ENCODE results near the gene TSHZ2.

The TSHZ2 gene

DNA sequence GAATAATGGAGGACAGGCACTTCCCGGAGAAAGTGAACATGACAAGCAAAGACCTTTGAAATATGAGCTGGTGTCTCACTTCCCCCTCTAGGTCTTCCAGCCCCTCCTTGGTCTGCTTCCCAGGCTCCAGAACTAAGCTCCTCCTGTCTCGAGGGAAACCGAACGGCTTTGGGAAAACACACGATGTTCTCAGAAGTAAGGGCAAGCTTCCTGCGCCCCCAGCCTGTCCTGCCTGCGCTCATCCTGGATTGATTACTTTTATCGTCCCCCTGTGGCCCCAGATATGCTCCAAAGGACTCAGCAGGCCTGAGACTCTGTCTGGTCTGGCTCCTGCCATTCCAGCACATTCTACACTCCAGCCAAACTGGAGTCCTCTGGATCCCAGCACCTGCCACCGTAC, 538.1 kb downstream of the TSHZ2 start:
- Histone ChIP-seq H3K4me3 (ENCODE audit: low read depth, low read length) (no peak overlapping the region), H3K27me3 (replicated peaks) (no peaks in the 10 kb centered on the region), H3K27ac (no peak overlapping the region), H3K36me3 (replicated peaks) (no peaks in the 10 kb centered on the region)
- in situ Hi-C loops (cut with HindIII; ENCODE audit: low pct_ligation_motif_present, low sequenced_read_pairs): no loop called here
- no peak for DNase-seq
- TF ChIP-seq, protein P1, sequence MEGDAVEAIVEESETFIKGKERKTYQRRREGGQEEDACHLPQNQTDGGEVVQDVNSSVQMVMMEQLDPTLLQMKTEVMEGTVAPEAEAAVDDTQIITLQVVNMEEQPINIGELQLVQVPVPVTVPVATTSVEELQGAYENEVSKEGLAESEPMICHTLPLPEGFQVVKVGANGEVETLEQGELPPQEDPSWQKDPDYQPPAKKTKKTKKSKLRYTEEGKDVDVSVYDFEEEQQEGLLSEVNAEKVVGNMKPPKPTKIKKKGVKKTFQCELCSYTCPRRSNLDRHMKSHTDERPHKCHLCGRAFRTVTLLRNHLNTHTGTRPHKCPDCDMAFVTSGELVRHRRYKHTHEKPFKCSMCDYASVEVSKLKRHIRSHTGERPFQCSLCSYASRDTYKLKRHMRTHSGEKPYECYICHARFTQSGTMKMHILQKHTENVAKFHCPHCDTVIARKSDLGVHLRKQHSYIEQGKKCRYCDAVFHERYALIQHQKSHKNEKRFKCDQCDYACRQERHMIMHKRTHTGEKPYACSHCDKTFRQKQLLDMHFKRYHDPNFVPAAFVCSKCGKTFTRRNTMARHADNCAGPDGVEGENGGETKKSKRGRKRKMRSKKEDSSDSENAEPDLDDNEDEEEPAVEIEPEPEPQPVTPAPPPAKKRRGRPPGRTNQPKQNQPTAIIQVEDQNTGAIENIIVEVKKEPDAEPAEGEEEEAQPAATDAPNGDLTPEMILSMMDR (IDR thresholded peaks at IDR 0.05; ENCODE audit: low read depth, low read length, missing control alignments): no peak

DNA sequence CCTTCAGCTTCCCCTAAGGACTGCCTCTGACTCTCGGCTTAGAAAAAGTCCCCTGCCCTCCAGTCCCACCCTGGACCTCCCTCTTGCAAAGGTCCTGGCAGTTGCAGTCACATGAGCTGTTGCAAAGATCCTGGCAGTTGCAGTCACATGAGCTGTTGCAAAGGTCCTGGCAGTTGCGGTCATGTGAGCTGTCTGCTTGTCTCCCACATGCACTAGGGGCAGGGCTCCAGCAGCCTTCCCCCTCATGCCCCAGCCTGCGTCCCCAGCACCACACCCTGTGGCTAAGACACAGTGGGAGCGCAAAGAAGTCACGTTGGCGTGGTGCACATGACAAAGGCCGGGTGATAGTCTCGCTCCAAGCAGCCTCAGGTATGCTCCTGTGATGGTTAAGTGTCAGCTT, 538.5 kb downstream of the TSHZ2 start:
- no peak for DNase-seq
- Histone ChIP-seq H3K36me3 (replicated peaks) (no peaks in the 10 kb centered on the region), H3K27ac (no peak overlapping the region), H3K27me3 (replicated peaks) (no peaks in the 10 kb centered on the region), H3K4me3 (ENCODE audit: low read depth, low read length) (no peak overlapping the region)
- TF ChIP-seq, protein P1 (IDR thresholded peaks at IDR 0.05; ENCODE audit: low read depth, low read length, missing control alignments): no peak
- in situ Hi-C loops (cut with HindIII; ENCODE audit: low pct_ligation_motif_present, low sequenced_read_pairs): no loop called here

DNA sequence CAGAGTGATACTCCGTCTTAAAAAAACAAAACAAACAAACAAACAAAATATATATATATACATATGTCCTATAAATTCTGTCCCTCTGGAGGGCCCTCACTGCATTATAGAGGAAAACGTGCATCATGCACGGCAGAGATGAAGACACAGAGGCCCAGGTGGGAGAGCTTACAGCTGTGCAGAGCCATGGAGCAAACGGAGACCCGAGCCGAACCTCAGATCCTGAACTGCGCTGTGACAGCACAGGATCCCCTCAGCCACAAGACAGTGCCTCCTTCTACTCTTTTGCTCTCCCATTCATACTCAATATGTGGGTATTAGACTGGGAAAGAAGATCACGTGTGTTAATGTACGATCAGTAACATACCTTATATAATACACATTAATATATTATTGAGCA, 539.9 kb downstream of the TSHZ2 start:
- Histone ChIP-seq H3K36me3 (replicated peaks) (no peaks in the 10 kb centered on the region), H3K4me3 (ENCODE audit: low read depth, low read length) (no peak overlapping the region), H3K27me3 (replicated peaks) (no peaks in the 10 kb centered on the region), H3K27ac (no peak overlapping the region)
- no peak for DNase-seq
- in situ Hi-C loops (cut with HindIII; ENCODE audit: low pct_ligation_motif_present, low sequenced_read_pairs): no loop called here
- TF ChIP-seq, protein P1 (IDR thresholded peaks at IDR 0.05; ENCODE audit: low read depth, low read length, missing control alignments): no peak

DNA sequence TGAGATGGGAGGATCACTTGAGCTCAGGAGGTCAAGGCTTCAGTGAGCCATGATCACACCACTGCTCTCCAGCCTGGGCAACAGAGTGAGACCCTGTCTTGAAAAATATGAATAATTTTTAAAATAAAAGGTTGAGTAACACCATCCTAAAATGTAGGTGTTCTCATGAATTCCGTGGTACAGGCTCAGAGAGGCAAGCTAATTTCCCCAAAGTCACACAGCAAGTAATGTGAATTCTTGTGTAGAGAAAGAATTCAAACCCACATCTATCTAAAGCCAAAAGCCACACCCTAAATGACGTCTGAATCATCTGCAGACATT, 541.0 kb downstream of the TSHZ2 start:
- H3K4me3 ChIP-seq (ENCODE audit: low read depth, low read length): no peak overlapping the region
- TF ChIP-seq, protein P1 (IDR thresholded peaks at IDR 0.05; ENCODE audit: low read depth, low read length, missing control alignments): no peak
- H3K27ac ChIP-seq: no peak overlapping the region
- in situ Hi-C loops (cut with HindIII; ENCODE audit: low pct_ligation_motif_present, low sequenced_read_pairs): no loop called here
- no peaks in the 10 kb centered on the region for H3K36me3 ChIP-seq (replicated peaks)
- no peak for DNase-seq
- no peaks in the 10 kb centered on the region for H3K27me3 ChIP-seq (replicated peaks)

DNA sequence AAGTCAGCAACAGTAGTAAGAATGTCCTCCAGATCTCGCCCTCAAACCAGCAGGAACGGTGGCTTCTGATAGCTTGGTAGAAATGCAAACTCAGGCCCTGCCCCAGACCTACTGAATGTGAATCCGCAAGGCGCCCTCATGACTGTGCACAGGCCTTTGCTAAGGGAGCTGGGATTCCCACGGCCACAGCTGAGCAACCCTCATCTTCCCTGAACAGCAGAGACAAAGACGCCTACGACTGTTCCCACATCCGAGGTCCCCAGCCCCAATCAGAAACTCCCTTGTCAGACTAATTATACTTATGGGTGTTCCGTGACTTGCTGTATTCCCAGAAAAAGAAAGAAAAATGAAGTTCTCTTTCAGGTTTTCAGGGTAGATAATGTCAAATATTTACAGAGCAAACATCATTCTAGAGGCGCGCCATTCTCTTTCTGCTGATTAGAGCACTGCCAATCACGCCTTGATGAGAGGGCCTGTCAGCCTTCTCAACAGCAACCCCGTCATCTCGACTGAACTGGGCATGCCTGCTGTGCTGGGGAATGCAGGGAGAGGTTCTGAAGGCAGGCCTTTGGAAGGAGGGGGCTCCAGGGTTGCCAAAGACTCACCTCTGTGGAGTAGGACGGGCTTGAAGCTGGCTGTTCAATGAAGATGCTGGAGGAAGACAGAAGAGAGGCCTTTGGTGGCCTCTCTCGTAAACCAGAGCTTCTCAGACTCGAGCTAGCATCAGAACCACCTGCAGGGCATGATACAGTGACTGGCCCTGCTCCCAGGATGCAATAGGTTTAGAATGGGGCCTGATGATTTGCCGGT, 541.5 kb downstream of the TSHZ2 start:
- Histone ChIP-seq H3K4me3 (ENCODE audit: low read depth, low read length) (no peak overlapping the region), H3K27ac (no peak overlapping the region), H3K27me3 (replicated peaks) (no peaks in the 10 kb centered on the region), H3K36me3 (replicated peaks) (no peaks in the 10 kb centered on the region)
- TF ChIP-seq, protein P1 (IDR thresholded peaks at IDR 0.05; ENCODE audit: low read depth, low read length, missing control alignments): no peak
- in situ Hi-C loops (cut with HindIII; ENCODE audit: low pct_ligation_motif_present, low sequenced_read_pairs): no loop called here
- no peak for DNase-seq

DNA sequence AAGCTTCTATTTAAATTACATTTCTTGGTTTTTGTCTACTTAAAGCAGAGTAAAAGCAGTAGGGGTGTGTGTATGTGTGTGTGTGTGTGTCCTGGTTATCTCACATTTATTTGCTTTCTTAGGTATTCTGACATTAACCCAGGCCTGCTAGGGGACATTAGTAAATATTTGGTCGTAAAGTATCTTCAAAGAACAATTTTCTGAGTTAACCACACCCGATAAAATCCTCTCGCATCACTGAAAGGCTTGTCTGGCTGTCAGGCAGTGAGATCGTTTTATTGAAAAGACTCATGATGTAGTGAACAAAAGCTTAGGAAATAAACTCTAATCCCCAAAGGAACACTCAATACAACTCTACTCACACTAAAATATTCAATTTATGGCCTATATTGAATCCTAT, 543.6 kb downstream of the TSHZ2 start:
- Histone ChIP-seq H3K27me3 (replicated peaks) (no peaks in the 10 kb centered on the region), H3K4me3 (ENCODE audit: low read depth, low read length) (no peak overlapping the region), H3K36me3 (replicated peaks) (no peaks in the 10 kb centered on the region), H3K27ac (no peak overlapping the region)
- TF ChIP-seq, protein P1 (IDR thresholded peaks at IDR 0.05; ENCODE audit: low read depth, low read length, missing control alignments): no peak
- DNase-seq: no peak
- in situ Hi-C loops (cut with HindIII; ENCODE audit: low pct_ligation_motif_present, low sequenced_read_pairs): no loop called here
